ENCODE data around the gene CAMK2B.
A peak's percentile ranks its signal among the peaks of the same experiment; 100 is the strongest.

Gene CAMK2B

DNA sequence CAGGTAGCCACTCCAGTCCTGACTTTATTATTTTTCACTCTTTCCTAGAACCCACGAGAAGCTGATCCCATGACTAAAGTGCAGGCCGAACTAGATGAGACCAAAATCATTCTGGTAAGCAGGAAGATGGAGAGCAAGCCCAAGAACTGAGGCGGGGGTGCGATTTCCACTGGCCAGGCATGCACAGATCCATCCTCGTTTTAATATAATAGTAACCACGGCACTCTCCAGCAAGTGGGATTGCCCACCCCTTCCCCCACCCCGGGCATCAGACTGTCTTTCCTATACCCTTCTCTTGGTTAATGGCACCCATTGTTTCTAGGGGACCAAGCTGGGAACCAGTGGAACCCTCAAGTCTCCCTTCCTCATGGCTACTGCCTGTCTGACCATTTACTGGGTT, 117.3 kb downstream of the CAMK2B start:
- Histone ChIP-seq H3K9me3 (ENCODE audit: control insufficient read depth, insufficient read depth, low read length) (no peaks in the 10 kb centered on the region), H3K4me3 (ENCODE audit: low read length) (no peak overlapping the region), H3K79me2 (ENCODE audit: control insufficient read depth, low read length) (peaks cover 13% of the 10 kb centered on the region), H4K20me1 (ENCODE audit: control insufficient read depth, insufficient read depth, low read depth, low read length) (no peaks in the 10 kb centered on the region), H3F3A (ENCODE audit: control insufficient read depth, insufficient read depth) (no peaks in the 10 kb centered on the region; the same call in 1 of the 2 replicates), H3K27me3 (ENCODE audit: control insufficient read depth, low read length) (no peaks in the 10 kb centered on the region), H3K36me3 (ENCODE audit: control insufficient read depth, low read length) (peaks cover 85% of the 10 kb centered on the region), H3K4me1 (ENCODE audit: control insufficient read depth, low read length) (no peaks in the 10 kb centered on the region), H3K9me2 (replicated peaks; ENCODE audit: control insufficient read depth, low read length) (no peaks in the 10 kb centered on the region), H3K4me2 (ENCODE audit: low read length) (no peak overlapping the region), H3K27ac (ENCODE audit: low read depth, low read length) (no peak overlapping the region)
- TF ChIP-seq, protein P1, sequence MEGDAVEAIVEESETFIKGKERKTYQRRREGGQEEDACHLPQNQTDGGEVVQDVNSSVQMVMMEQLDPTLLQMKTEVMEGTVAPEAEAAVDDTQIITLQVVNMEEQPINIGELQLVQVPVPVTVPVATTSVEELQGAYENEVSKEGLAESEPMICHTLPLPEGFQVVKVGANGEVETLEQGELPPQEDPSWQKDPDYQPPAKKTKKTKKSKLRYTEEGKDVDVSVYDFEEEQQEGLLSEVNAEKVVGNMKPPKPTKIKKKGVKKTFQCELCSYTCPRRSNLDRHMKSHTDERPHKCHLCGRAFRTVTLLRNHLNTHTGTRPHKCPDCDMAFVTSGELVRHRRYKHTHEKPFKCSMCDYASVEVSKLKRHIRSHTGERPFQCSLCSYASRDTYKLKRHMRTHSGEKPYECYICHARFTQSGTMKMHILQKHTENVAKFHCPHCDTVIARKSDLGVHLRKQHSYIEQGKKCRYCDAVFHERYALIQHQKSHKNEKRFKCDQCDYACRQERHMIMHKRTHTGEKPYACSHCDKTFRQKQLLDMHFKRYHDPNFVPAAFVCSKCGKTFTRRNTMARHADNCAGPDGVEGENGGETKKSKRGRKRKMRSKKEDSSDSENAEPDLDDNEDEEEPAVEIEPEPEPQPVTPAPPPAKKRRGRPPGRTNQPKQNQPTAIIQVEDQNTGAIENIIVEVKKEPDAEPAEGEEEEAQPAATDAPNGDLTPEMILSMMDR (IDR thresholded peaks at IDR 0.05; ENCODE audit: low read depth, low read length, poor library complexity, severe bottlenecking) = no peak
- no peak for TF ChIP-seq EZH2phosphoT487 (IDR thresholded peaks at IDR 0.05; ENCODE audit: borderline replicate concordance, low read length)

DNA sequence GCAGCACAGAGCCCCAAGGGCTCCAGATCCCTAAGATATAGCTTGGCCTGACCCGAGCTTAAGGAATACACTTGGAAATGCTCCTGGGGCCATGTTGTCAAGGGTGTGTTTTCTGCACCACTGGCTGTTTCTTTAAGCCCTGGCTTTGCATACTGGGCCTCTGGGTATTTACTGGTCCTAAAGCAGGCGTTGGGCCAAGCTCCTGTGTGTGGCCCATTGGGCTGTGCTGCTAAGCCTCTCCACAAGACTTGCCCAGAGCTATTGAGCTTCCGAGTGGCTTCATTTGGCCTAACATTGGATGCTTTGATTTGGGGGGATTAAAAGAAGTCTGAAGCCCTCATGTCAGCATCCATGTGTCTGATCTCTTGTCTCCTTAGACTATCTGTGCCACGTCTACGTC, 119.4 kb downstream of the CAMK2B start:
- peaks cover 32% of the 10 kb centered on the region for H3K79me2 ChIP-seq (ENCODE audit: control insufficient read depth, low read length)
- H4K20me1 ChIP-seq (ENCODE audit: control insufficient read depth, insufficient read depth, low read depth, low read length) = peaks cover 9% of the 10 kb centered on the region
- H3K27ac ChIP-seq (ENCODE audit: low read depth, low read length) = no peak overlapping the region
- no peak for TF ChIP-seq EZH2phosphoT487 (IDR thresholded peaks at IDR 0.05; ENCODE audit: borderline replicate concordance, low read length)
- TF ChIP-seq, protein P1 (IDR thresholded peaks at IDR 0.05; ENCODE audit: low read depth, low read length, poor library complexity, severe bottlenecking) = no peak
- H3K36me3 ChIP-seq (ENCODE audit: control insufficient read depth, low read length) = peaks cover 71% of the 10 kb centered on the region
- no peaks in the 10 kb centered on the region for H3K9me3 ChIP-seq (ENCODE audit: control insufficient read depth, insufficient read depth, low read length)
- H3K27me3 ChIP-seq (ENCODE audit: control insufficient read depth, low read length) = no peaks in the 10 kb centered on the region
- H3K4me2 ChIP-seq (ENCODE audit: low read length) = no peak overlapping the region
- H3K9me2 ChIP-seq (replicated peaks; ENCODE audit: control insufficient read depth, low read length) = no peaks in the 10 kb centered on the region
- peaks cover 13% of the 10 kb centered on the region for H3K4me1 ChIP-seq (ENCODE audit: control insufficient read depth, low read length)
- H3K4me3 ChIP-seq (ENCODE audit: low read length) = no peak overlapping the region
- no peaks in the 10 kb centered on the region; the same call in 1 of the 2 replicates for H3F3A ChIP-seq (ENCODE audit: control insufficient read depth, insufficient read depth)

- Histone ChIP-seq H3K36me3 (ENCODE audit: control insufficient read depth, low read length) (peaks cover 35% of the 10 kb centered on the region), H3K27me3 (ENCODE audit: control insufficient read depth, low read length) (no peaks in the 10 kb centered on the region), H3K4me3 (ENCODE audit: low read length) (peak overlapping the region; percentile 84), H4K20me1 (ENCODE audit: control insufficient read depth, insufficient read depth, low read depth, low read length) (peaks cover 9% of the 10 kb centered on the region), H3K4me2 (ENCODE audit: low read length) (peak overlapping the region; percentile 92), H3F3A (ENCODE audit: control insufficient read depth, insufficient read depth) (no peaks in the 10 kb centered on the region), H3K27ac (ENCODE audit: low read depth, low read length) (no peak overlapping the region), H3K9me3 (ENCODE audit: control insufficient read depth, insufficient read depth, low read length) (no peaks in the 10 kb centered on the region), H3K9me2 (replicated peaks; ENCODE audit: control insufficient read depth, low read length) (no peaks in the 10 kb centered on the region), H3K79me2 (ENCODE audit: control insufficient read depth, low read length) (peaks cover 34% of the 10 kb centered on the region), H3K4me1 (ENCODE audit: control insufficient read depth, low read length) (peaks cover 13% of the 10 kb centered on the region)
- no peak for TF ChIP-seq EZH2phosphoT487 (IDR thresholded peaks at IDR 0.05; ENCODE audit: borderline replicate concordance, low read length)
- TF ChIP-seq, protein P1 (IDR thresholded peaks at IDR 0.05; ENCODE audit: low read depth, low read length, poor library complexity, severe bottlenecking) = no peak
These were observed 123.6 kb downstream of the CAMK2B start for GRCh38 chr7:44201813-44202212.
